Liver (tissue), 9 donors: Measurements from ENCODE around the gene ZNF687. TPM values are rescaled to one million over a fixed set of nuclear protein-coding genes. Genes with fewer than 3 reads are reported as not detected.
A peak's percentile ranks its signal among the peaks of the same experiment; 100 is the strongest.

ENCODE experiments used
- DNase-seq: peaks from one replicate; pipeline ENCODE4 v3.0.0-alpha.2; 2017; ENCODE audit warnings: low spot score
- H3K27ac ChIP-seq, 2 donors: one replicate each; pipeline ENCODE4 v1.7.0; 2013; ENCODE audit warnings: inconsistent platforms in 2 of 2, low read length in 2 of 2, control low read depth in 1 of 2, low read depth in 1 of 2, mild to moderate bottlenecking in 1 of 2
- H3K27me3 ChIP-seq, 4 donors: one replicate each; pipeline versions ENCODE4 v1.6.1 to v1.7.0; 2013; ENCODE audit warnings: low read length in 3 of 4, inconsistent platforms in 1 of 4, mild to moderate bottlenecking in 1 of 4, moderate library complexity in 1 of 4; ENCODE audit not compliant: control insufficient read depth in 4 of 4, insufficient read depth in 4 of 4
- H3K36me3 ChIP-seq, 4 donors: one replicate each; pipeline versions ENCODE4 v1.6.1 to v1.7.0; 2013; ENCODE audit warnings: low read length in 3 of 4, mild to moderate bottlenecking in 3 of 4, low read depth in 1 of 4, moderate library complexity in 1 of 4; ENCODE audit not compliant: control insufficient read depth in 4 of 4, insufficient read depth in 3 of 4
- H3K4me1 ChIP-seq, 4 donors: one replicate each; pipeline versions ENCODE4 v1.6.1 to v1.7.0; 2013; ENCODE audit warnings: low read length in 3 of 4, mild to moderate bottlenecking in 3 of 4, moderate library complexity in 1 of 4; ENCODE audit not compliant: control insufficient read depth in 4 of 4, insufficient read depth in 4 of 4
- H3K4me3 ChIP-seq, 3 donors: one replicate each; pipeline versions ENCODE4 v1.6.1 to v1.7.0; 2013; ENCODE audit warnings: low read length in 3 of 3, control low read depth in 1 of 3, low read depth in 1 of 3, mild to moderate bottlenecking in 1 of 3
- H3K9ac ChIP-seq, 2 donors: one replicate each; pipeline ENCODE4 v1.7.0; 2013; ENCODE audit warnings: low read length in 2 of 2, mild to moderate bottlenecking in 2 of 2, moderate library complexity in 2 of 2, control low read depth in 1 of 2, low read depth in 1 of 2
- H3K9me3 ChIP-seq, 4 donors: one replicate each; pipeline versions ENCODE4 v1.6.1 to v1.7.0; 2013; ENCODE audit warnings: low read length in 3 of 4; ENCODE audit not compliant: control insufficient read depth in 4 of 4
- ATF3 ChIP-seq: IDR thresholded peaks from 2 replicates; pipeline ENCODE4 v1.6.1; 2016; ENCODE audit warnings: antibody characterized with exemption
- CTCF ChIP-seq: fragments of 150-350 bp; IDR thresholded peaks from 2 replicates; pipeline ENCODE4 v1.5.1; 2017; ENCODE audit warnings: improper control_type of control experiment, low read depth, low read length; ENCODE audit not compliant: missing input control
- EGR1 ChIP-seq, 2 donors: IDR thresholded peaks; 2 replicates each; pipeline ENCODE4 v1.6.1; 2016 to 2018; ENCODE audit warnings: antibody characterized with exemption in 2 of 2, low read depth in 2 of 2
- FOXA1 ChIP-seq: IDR thresholded peaks from 2 replicates; pipeline ENCODE4 v1.6.1; 2016; ENCODE audit warnings: antibody characterized with exemption
- FOXA2 ChIP-seq: IDR thresholded peaks from 2 replicates; pipeline ENCODE4 v1.6.1; 2016; ENCODE audit warnings: antibody characterized with exemption
- GABPA ChIP-seq, 2 donors: IDR thresholded peaks in 1 of 2; conservative IDR thresholded peaks in 1 of 2; 2 replicates each; pipeline ENCODE4 v1.6.1; 2016; ENCODE audit warnings: antibody characterized with exemption in 2 of 2, mild to moderate bottlenecking in 1 of 2, moderate library complexity in 1 of 2
- HNF4A ChIP-seq, 2 donors: conservative IDR thresholded peaks; 2 replicates each; pipeline ENCODE4 v1.6.1; 2016; ENCODE audit warnings: antibody characterized with exemption in 2 of 2, mild to moderate bottlenecking in 2 of 2
- HNF4G ChIP-seq: IDR thresholded peaks from 2 replicates; pipeline ENCODE4 v1.6.1; 2016; ENCODE audit warnings: antibody characterized with exemption
- JUND ChIP-seq, 2 donors: IDR thresholded peaks; 2 replicates each; pipeline ENCODE4 v1.6.1; 2016; ENCODE audit warnings: antibody characterized with exemption in 2 of 2
- MAX ChIP-seq: IDR thresholded peaks from 2 replicates; pipeline ENCODE4 v1.6.1; 2016; ENCODE audit warnings: antibody characterized with exemption
- NR2F2 ChIP-seq: IDR thresholded peaks from 2 replicates; pipeline ENCODE4 v1.6.1; 2016; ENCODE audit warnings: antibody characterized with exemption
- RAD21 ChIP-seq, 2 donors: IDR thresholded peaks; 2 replicates each; pipeline ENCODE4 v1.6.1; 2016; ENCODE audit warnings: antibody characterized with exemption in 2 of 2, mild to moderate bottlenecking in 2 of 2
- RXRA ChIP-seq, 2 donors: IDR thresholded peaks; 2 replicates each; pipeline ENCODE4 v1.6.1; 2017 to 2018; ENCODE audit warnings: antibody characterized with exemption in 2 of 2, mild to moderate bottlenecking in 1 of 2
- SP1 ChIP-seq: IDR thresholded peaks from 2 replicates; pipeline ENCODE4 v1.6.1; 2018; ENCODE audit warnings: antibody characterized with exemption, mild to moderate bottlenecking
- TAF1 ChIP-seq: conservative IDR thresholded peaks from 2 replicates; pipeline ENCODE4 v1.6.1; 2016; ENCODE audit warnings: antibody characterized with exemption, mild to moderate bottlenecking
- ZBTB33 ChIP-seq: IDR thresholded peaks from 2 replicates; pipeline ENCODE4 v1.6.1; 2016; ENCODE audit warnings: antibody characterized with exemption
- WGBS: extraction: QIAGEN DNeasy Blood & Tissue Kit; methylation state at CpG from one replicate; pipeline ENCODE4 v1.1.7; 2013; 5-methylcytosine and 5-hydroxymethylcytosine counted together
- polyA plus RNA-seq, 2 donors: library from polyadenylated mRNA; stranded (reverse) in 1 of 2; unstranded in 1 of 2; fragments of 200-250 nt in 1 of 2; fragments of >200 nt in 1 of 2; fragmentation: Nextera tagmentation in 1 of 2; extraction: Ambion mirVana in 1 of 2; gene quantifications; one replicate each; pipeline versions ENCODE4 v1.2.1 to v1.2.3, GENCODE V29; 2013 to 2015
- total RNA-seq, 2 donors: library from RNA; depleted of rRNA; stranded (reverse); fragments of >200 nt; gene quantifications; one replicate each; pipeline ENCODE4 v1.2.3, GENCODE V29; 2014
- donor health status: healthy.
- donor health status: healthy.
- donor health status: healthy.
- donor health status: healthy.
- donor health status: healthy.

The ZNF687 gene
- total and polyA plus RNA-seq, 4 donors: 2.7 to 9.7 (median 7.9) TPM

- peaks cover 29 to 63% (median 56%) of the 10 kb centered on the region in 4 donors for H3K36me3 ChIP-seq
- no peak for TF ChIP-seq EGR1 (IDR thresholded peaks at IDR 0.05; ENCODE audit: low read depth in 2 of 2)
- WGBS: 84% methylated on average over 2 of the region's 2 CpGs
Observed at GRCh38 chr1:151246786-151247185, 35.3 kb upstream of the ZNF687 start.

GRCh38 chr1:151251656-151252470 lies 30.2 kb upstream of the ZNF687 start:
- H3K27me3 ChIP-seq: no peaks in the 10 kb centered on the region
- H3K27ac ChIP-seq: no peak overlapping the region
- H3K36me3 ChIP-seq: peaks cover 12 to 20% (median 19%) of the 10 kb centered on the region in 4 donors
- H3K4me1 ChIP-seq: peaks cover 3 to 11% (median 8%) of the 10 kb centered on the region in 4 donors
- H3K9ac ChIP-seq: no peak overlapping the region
- H3K4me3 ChIP-seq: no peak overlapping the region
- TF ChIP-seq NR2F2 (no peak), JUND (IDR thresholded peaks at IDR 0.05) (no peak), GABPA (IDR thresholded peaks at IDR 0.05 in 1 of 2, conservative IDR thresholded peaks at IDR 0.05 in 1 of 2) (no peak), SP1 (no peak), RAD21 (IDR thresholded peaks at IDR 0.05) (peak; percentile 80 to 86), CTCF (peak; percentile 84)
- WGBS: 58% methylated on average over 16 of the region's 16 CpGs
- DNase-seq: peak; percentile 53
- H3K9me3 ChIP-seq: no peaks in the 10 kb centered on the region

More at GRCh38 chr1:151246786-151247185, 35.3 kb upstream of the ZNF687 start:
- Histone ChIP-seq H3K9me3 (no peaks in the 10 kb centered on the region), H3K27me3 (no peaks in the 10 kb centered on the region), H3K4me1 (no peaks in the 10 kb centered on the region), H3K4me3 (no peak overlapping the region), H3K27ac (no peak overlapping the region), H3K9ac (no peak overlapping the region)
- DNase-seq: no peak

- peak; percentile 94 for DNase-seq
- 8% methylated on average over 56 of the region's 56 CpGs for WGBS
- H3K36me3 ChIP-seq: peaks cover 0 to 3% (median 2%) of the 10 kb centered on the region in 4 donors
- peaks cover 3 to 15% (median 9%) of the 10 kb centered on the region in 4 donors for H3K4me1 ChIP-seq
- H3K27me3 ChIP-seq: no peaks in the 10 kb centered on the region
- no peaks in the 10 kb centered on the region for H3K9me3 ChIP-seq
- H3K27ac ChIP-seq: peak within 1 kb of the TSS; percentile 83
- peak within 1 kb of the TSS; percentile 48 to 94 for H3K9ac ChIP-seq
- H3K4me3 ChIP-seq: peak within 1 kb of the TSS; percentile 77 to 84 (median 82)
- TF ChIP-seq ATF3: no peak
- no peak for TF ChIP-seq FOXA1
- peak; percentile 27 to 35 for TF ChIP-seq RAD21 (IDR thresholded peaks at IDR 0.05)
- TF ChIP-seq CTCF: no peak
- TF ChIP-seq HNF4A (conservative IDR thresholded peaks at IDR 0.05): peak; percentile 13 to 49
- TF ChIP-seq JUND (IDR thresholded peaks at IDR 0.05): no peak
- TF ChIP-seq ZBTB33: peak; percentile 62
- no peak for TF ChIP-seq NR2F2
- peak; percentile 39 for TF ChIP-seq TAF1
- no peak for TF ChIP-seq EGR1 (IDR thresholded peaks at IDR 0.05; ENCODE audit: low read depth in 2 of 2)
- peak in 1 of 2 donors; percentile 91 for TF ChIP-seq GABPA (IDR thresholded peaks at IDR 0.05 in 1 of 2, conservative IDR thresholded peaks at IDR 0.05 in 1 of 2)
- TF ChIP-seq FOXA2: no peak
- no peak for TF ChIP-seq HNF4G
- peak; percentile 75 for TF ChIP-seq MAX
- peak in 1 of 2 donors; percentile 21 for TF ChIP-seq RXRA (IDR thresholded peaks at IDR 0.05)
Observed at GRCh38 chr1:151254217-151255213, 27.6 kb upstream of the ZNF687 start, which contains the start of gene PSMD4. Gene PSMD4, plus strand, starts transcription at chr1:151254734. Its CDS starts 49 bp downstream, at chr1:151254783.
